GM12801 (cell line): Measurements from ENCODE around the gene PRDM15.

Experiments
- TF ChIP-seq, protein P1 (sequence below): IDR thresholded peaks from one replicate; pipeline ENCODE4 v1.5.1; 2011; ENCODE audit warnings: control low read depth; ENCODE audit not compliant: insufficient read length; ENCODE audit errors: extremely low read depth

Gene PRDM15

DNA sequence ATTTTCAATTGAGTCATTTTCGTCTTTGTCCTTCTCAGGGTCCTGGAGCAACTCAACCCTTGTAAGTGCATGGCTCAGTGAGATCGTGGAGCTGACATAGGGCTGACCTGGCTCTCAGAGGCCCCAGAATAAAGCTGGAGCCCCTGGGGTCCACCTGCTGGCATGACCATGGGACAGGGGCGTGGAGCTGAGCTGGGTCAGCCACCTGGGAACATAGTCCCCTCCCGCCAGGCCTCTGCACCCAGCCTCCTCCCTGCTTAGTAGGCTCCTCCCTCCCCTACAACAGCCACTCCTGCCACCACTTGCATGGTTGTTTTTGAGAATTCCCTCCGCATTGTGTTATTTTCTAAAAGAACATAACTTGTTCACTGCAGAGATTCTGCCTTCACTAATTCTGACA is 109.2 kb downstream of the PRDM15 start:
- TF ChIP-seq, protein P1, sequence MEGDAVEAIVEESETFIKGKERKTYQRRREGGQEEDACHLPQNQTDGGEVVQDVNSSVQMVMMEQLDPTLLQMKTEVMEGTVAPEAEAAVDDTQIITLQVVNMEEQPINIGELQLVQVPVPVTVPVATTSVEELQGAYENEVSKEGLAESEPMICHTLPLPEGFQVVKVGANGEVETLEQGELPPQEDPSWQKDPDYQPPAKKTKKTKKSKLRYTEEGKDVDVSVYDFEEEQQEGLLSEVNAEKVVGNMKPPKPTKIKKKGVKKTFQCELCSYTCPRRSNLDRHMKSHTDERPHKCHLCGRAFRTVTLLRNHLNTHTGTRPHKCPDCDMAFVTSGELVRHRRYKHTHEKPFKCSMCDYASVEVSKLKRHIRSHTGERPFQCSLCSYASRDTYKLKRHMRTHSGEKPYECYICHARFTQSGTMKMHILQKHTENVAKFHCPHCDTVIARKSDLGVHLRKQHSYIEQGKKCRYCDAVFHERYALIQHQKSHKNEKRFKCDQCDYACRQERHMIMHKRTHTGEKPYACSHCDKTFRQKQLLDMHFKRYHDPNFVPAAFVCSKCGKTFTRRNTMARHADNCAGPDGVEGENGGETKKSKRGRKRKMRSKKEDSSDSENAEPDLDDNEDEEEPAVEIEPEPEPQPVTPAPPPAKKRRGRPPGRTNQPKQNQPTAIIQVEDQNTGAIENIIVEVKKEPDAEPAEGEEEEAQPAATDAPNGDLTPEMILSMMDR, result no peak

DNA sequence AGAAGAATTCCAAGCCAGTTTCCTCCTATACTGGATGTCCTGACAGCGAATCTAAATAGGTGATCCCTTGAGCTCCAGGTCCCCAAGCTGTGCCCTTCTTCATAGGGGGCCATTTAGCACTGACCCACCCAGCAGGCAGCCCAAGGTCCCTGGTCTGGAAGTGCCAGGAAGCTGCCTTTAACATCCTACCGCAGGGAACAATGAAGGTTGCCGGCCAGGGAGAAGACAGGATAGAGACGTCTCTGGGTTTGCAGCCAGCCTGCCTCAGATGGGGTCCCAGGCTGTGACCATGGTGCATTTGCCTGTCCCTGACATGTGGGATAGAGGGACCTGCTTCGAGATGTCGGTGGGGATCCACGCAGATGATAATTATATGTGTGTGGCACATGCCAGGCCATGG is 109.6 kb downstream of the PRDM15 start:
- TF ChIP-seq, protein P1, result no peak

DNA sequence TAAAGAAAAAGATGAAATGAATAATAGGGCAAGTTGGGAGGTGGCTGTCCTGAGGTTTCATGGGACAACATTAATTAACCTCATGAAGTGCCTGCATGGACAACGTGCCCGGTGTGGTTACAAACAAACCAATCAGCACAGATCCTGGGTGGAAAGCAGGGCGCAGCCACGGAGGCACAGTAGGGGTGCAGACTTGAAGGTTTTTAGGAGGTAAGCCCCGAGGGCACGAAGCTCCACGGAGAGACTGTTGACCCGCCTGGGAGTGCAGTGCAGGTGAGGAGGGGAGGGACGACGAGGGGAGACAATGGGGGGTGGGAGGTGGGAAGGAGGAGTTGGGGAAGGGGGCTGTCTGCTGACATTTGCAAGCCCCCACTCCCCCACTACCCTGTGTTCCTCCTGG is 110.0 kb downstream of the PRDM15 start:
- TF ChIP-seq, protein P1, result no peak

DNA sequence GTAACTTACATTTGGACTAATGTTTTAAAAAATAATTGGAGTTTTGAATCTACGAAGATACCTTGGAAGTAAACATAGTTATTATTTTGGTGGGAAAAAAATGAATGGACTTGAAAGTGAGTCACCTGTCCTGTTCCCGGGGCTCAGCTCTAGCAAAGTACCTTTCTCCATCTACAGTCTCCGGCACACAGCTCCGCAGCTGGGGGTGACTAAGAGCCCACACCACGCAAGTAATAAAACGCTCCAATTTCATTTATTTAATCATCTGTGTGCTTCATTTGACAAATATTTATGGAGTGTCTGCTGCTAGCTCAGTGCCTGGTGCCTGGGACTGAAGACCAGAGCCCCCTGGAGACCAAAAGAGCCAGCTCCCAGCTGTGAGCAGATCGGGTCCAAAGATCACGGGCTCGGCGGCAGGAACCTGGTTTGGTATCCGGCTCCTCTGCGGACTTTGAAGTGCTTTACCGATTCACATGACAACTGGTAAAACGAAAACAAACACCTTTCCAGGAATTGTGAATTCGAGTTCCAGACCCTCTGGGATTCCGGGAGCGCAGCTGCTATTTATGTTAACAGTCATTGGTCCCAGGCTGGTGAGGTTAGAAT is 110.6 kb downstream of the PRDM15 start:
- TF ChIP-seq, protein P1, result no peak

DNA sequence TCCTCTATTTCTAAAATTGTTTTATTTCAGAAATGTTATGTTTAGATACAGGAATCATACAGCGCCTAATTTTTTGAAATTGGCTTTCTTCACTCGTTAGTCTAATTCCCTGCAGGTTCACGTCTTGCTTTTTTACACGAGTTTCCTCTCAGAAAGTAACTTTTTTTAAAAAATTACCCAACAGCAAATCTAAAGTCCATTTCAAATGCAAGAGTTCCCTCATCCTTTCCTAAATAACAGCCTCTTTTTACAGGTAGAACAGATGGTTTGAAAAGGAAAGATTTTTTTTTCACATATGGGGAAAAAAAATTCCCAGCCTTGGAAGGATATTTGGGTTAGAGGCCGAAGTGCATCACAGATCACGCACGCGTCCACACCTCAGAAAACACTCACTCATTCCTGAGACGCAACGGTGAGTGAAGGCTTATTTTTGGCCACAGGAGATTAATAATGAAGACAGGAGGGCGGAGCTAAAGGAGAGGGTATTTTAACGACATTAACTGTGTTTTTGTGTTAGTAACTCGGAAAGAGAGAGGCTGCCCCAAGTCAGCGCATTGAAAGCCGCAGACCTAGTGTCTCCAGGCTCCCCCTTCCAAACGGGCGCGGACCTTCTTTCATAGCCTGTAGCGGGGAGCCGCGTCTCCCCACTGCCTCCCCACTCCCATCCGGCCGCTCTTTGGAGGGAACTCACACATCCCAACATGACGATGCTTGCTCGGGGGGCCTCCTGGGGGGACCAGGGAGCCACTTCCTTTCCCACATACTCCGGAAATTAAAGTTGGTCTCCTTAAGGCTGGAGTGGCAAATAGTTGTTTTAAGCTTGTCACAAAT is 111.3 kb downstream of the PRDM15 start:
- TF ChIP-seq, protein P1, result no peak

DNA sequence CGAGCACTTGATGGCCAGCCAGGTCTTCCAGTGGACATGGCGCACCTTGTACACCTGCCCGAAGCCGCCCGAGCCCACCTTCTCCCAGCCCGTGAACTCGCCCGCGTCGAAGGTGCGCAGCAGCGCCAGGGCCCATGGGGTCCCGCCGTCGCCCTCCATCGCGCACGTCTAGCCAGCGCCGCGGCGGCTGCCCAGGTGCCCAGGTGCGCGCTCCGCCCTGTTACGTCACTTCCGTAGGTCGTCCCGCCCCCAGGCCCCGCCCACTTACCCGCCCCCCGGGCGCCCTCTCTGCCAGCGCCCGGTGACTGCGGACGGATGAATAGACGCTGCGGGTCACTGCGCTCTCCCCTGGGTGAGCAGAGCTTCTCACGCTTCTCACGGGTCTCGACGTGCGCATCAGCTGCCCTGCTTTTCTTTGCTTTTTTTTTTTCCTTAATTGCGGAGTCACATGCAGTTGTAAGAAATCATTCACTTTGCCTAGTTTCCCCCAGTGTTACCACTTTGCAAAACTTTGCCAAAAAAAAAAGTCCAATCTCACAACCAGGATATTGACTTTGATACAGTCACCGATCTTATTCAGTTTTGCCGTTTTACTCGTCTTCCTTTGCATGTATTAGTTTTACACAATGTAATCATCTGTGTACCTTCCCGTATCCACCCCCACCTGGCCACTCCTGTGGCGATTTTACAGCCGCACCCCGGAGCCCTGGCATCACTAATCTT is 112.1 kb downstream of the PRDM15 start, which contains the start of gene RIPK4:
Gene RIPK4, minus strand, starts transcription at position 170 of the 723 bp plus-strand sequence. Its CDS starts 11 bp downstream, at position 159.
- TF ChIP-seq, protein P1, result no peak
